HCT116 (cell line): ENCODE results near the gene DTNBP1. TPM values are rescaled to one million over a fixed set of nuclear protein-coding genes. Genes with fewer than 3 reads are reported as not detected.

ENCODE experiments used
- ATAC-seq: fragments of 200-7000 bp; cut with Tn5 transposase; 2 replicates; pipeline ENCODE4 v1.9.1; 2020; ENCODE audit warnings: mild to moderate bottlenecking, moderate library complexity
- BruUV-seq: library from RNA; stranded (reverse); fragments of 400-500 nt; replicated peaks from 2 replicates; lab custom pipeline; 2021; lab: Mats Ljungman, UMichigan
- CTCF ChIA-PET: fragments of 300-600 bp; sonication (Branson Sonifier 250); formaldehyde crosslinking; loops from one replicate; lab custom pipeline; 2021; ENCODE audit warnings: antibody characterized with exemption; lab: Charles Lee
- POLR2A ChIA-PET: fragments of 300-600, 350-600 bp; sonication (Branson Sonifier 250); formaldehyde crosslinking; loops from one replicate; lab custom pipeline; 2021; ENCODE audit warnings: antibody characterized with exemption; lab: Charles Lee
- RAD21 ChIA-PET, 2 experiments: fragments of 300-600 bp; sonication (Branson Sonifier 250); formaldehyde crosslinking; loops; one replicate each; lab custom pipeline; 2023; ENCODE audit warnings: low total read pairs in 2 of 2; ENCODE audit not compliant: uncharacterized antibody in 2 of 2, unreplicated experiment in 2 of 2, low non-redundant PET in 1 of 2; lab: Charles Lee
- DNase-seq: peaks from one replicate; pipeline ENCODE4 v3.0.0-alpha.2; 2010; ENCODE audit warnings: low read depth, low spot score
- H2AFZ ChIP-seq: fragments of 200-600 bp; shearing (Covaris generic), sonication (generic); 2 replicates; pipeline ENCODE4 v1.6.1; 2017; ENCODE audit warnings: low read depth, mixed run types, mixed read lengths, antibody characterized with exemption, low read length; ENCODE audit not compliant: poor library complexity, severe bottlenecking
- H3K27ac ChIP-seq: 2 replicates; pipeline ENCODE4 v1.5.1; 2012; ENCODE audit warnings: low read depth, low read length
- H3K27me3 ChIP-seq: fragments of 200-600 bp; sonication (generic); 2 replicates; pipeline ENCODE4 v1.6.1; 2016; ENCODE audit warnings: mixed run types, low read length, mixed read lengths; ENCODE audit not compliant: insufficient read depth
- H3K36me3 ChIP-seq, 2 experiments: fragments of 200-500 bp in 1 of 2; fragments of 200-600 bp in 1 of 2; sonication (Bioruptor generic) in 1 of 2; sonication (generic) in 1 of 2; 2 replicates each; pipeline versions ENCODE4 v1.5.1 to v1.6.1; 2014 to 2016; ENCODE audit warnings: low read length in 2 of 2, inconsistent platforms in 1 of 2, mixed read lengths in 1 of 2, mixed run types in 1 of 2; ENCODE audit not compliant: insufficient read depth in 2 of 2, control insufficient read depth in 1 of 2
- H3K4me1 ChIP-seq, 2 experiments: fragments of 200-600 bp in 1 of 2; sonication (generic) in 1 of 2; 2 replicates each; pipeline versions ENCODE4 v1.5.1 to v1.6.1; 2012 to 2017; ENCODE audit warnings: low read length in 2 of 2, inconsistent platforms in 1 of 2, mild to moderate bottlenecking in 1 of 2, mixed read lengths in 1 of 2, mixed run types in 1 of 2, moderate library complexity in 1 of 2; ENCODE audit not compliant: insufficient read depth in 2 of 2, control insufficient read depth in 1 of 2
- H3K4me2 ChIP-seq: fragments of 200-600 bp; sonication (generic); 2 replicates; pipeline ENCODE4 v1.6.1; 2017; ENCODE audit warnings: mixed run types, low read length, mixed read lengths
- H3K4me3 ChIP-seq, 2 experiments: fragments of 200-600 bp in 1 of 2; sonication (generic) in 1 of 2; replicated peaks in 1 of 2; 2 replicates each; pipeline ENCODE4 v1.5.1; 2011 to 2016; ENCODE audit warnings: low read length in 2 of 2, control low read depth in 1 of 2, low read depth in 1 of 2, mild to moderate bottlenecking in 1 of 2, mixed read lengths in 1 of 2, mixed run types in 1 of 2
- H3K79me2 ChIP-seq: fragments of 200-600 bp; sonication (generic); 2 replicates; pipeline ENCODE4 v1.6.1; 2017; ENCODE audit warnings: mild to moderate bottlenecking, mixed run types, low read length, moderate library complexity, mixed read lengths; ENCODE audit not compliant: insufficient read depth
- H3K9ac ChIP-seq: fragments of 200-600 bp; sonication (generic); 2 replicates; pipeline ENCODE4 v1.6.1; 2016; ENCODE audit warnings: low read length, mixed read lengths
- H3K9me2 ChIP-seq: fragments of 200-600 bp; sonication (generic), shearing (Covaris generic); 2 replicates; pipeline ENCODE4 v1.6.1; 2017; ENCODE audit warnings: mixed run types, mild to moderate bottlenecking, moderate library complexity; ENCODE audit not compliant: insufficient read depth
- H3K9me3 ChIP-seq, 2 experiments: fragments of 200-500 bp in 1 of 2; fragments of 200-600 bp in 1 of 2; sonication (Bioruptor generic) in 1 of 2; sonication (generic) in 1 of 2; 2 replicates each; pipeline ENCODE4 v1.6.1; 2014 to 2017; ENCODE audit warnings: low read length in 2 of 2, mixed read lengths in 2 of 2, inconsistent platforms in 1 of 2, low read depth in 1 of 2, mild to moderate bottlenecking in 1 of 2, mixed run types in 1 of 2, moderate library complexity in 1 of 2; ENCODE audit not compliant: control insufficient read depth in 1 of 2, insufficient read depth in 1 of 2
- H4K20me1 ChIP-seq: fragments of 200-600 bp; sonication (generic), shearing (Covaris generic); 2 replicates; pipeline ENCODE4 v1.6.1; 2017; ENCODE audit warnings: mixed run types, mild to moderate bottlenecking, moderate library complexity; ENCODE audit not compliant: insufficient read depth
- CTCF ChIP-seq, 3 experiments: fragments of 200-600 bp in 1 of 3; sonication (generic) in 1 of 3; IDR thresholded peaks in 2 of 3; conservative IDR thresholded peaks in 1 of 3; 2 replicates each; pipeline ENCODE4 v1.5.1; 2012 to 2017; ENCODE audit warnings: low read depth in 2 of 3, low read length in 2 of 3, antibody characterized with exemption in 1 of 3, borderline replicate concordance in 1 of 3, control low read depth in 1 of 3, mild to moderate bottlenecking in 1 of 3, mixed read lengths in 1 of 3, mixed run types in 1 of 3, moderate library complexity in 1 of 3; ENCODE audit not compliant: insufficient read depth in 1 of 3
- EGR1 ChIP-seq: IDR thresholded peaks from 2 replicates; pipeline ENCODE4 v1.6.1; 2012; ENCODE audit warnings: low read depth
- ELF1 ChIP-seq: IDR thresholded peaks from 2 replicates; pipeline ENCODE4 v1.6.1; 2012; ENCODE audit warnings: low read depth, borderline replicate concordance
- EZH2phosphoT487 ChIP-seq: fragments of 200-600 bp; IDR thresholded peaks from 2 replicates; pipeline ENCODE4 v1.6.1; 2018; ENCODE audit warnings: antibody characterized with exemption, borderline replicate concordance
- JUND ChIP-seq: IDR thresholded peaks from 2 replicates; pipeline ENCODE4 v1.6.1; 2012
- POLR2AphosphoS5 ChIP-seq: IDR thresholded peaks from 2 replicates; pipeline ENCODE4 v1.6.1; 2011; ENCODE audit warnings: mild to moderate bottlenecking, low read depth, low read length, moderate library complexity
- SIN3A ChIP-seq: IDR thresholded peaks from 2 replicates; pipeline ENCODE4 v1.6.1; 2012; ENCODE audit warnings: low read depth
- SP1 ChIP-seq: IDR thresholded peaks from 2 replicates; pipeline ENCODE4 v1.6.1; 2012; ENCODE audit warnings: low read depth
- TCF7L2 ChIP-seq: IDR thresholded peaks from 2 replicates; pipeline ENCODE4 v1.7.0; 2011; ENCODE audit warnings: borderline replicate concordance, inconsistent platforms; ENCODE audit not compliant: insufficient read depth, insufficient read length; ENCODE audit errors: extremely low read depth
- ZNF274 ChIP-seq: fragments of 200-500 bp; sonication (Bioruptor generic); IDR thresholded peaks from 2 replicates; pipeline ENCODE4 v1.6.1; 2014; ENCODE audit warnings: mild to moderate bottlenecking, low read depth, low read length, inconsistent platforms
- intact Hi-C: fragments of 100-400 bp; cut with micrococcal nuclease; formaldehyde crosslinking; loops from 2 replicates; pipeline ENCODE4 v1.10.0; 2022
- total RNA-seq: library from RNA; stranded (reverse); gene quantifications from one replicate; pipeline ENCODE4 v1.2.1, GENCODE V29; 2021; ENCODE audit not compliant: unreplicated experiment

DTNBP1 gene
- total RNA-seq, 1 experiment from 2014 or later, result 16.7 TPM

- ChIA-PET RAD21 (no interaction called here), POLR2A (no interaction called here), CTCF (no interaction called here)
- H3K27me3 ChIP-seq, result no peaks in the 10 kb centered on the region
- H3K9me3 ChIP-seq, result no peaks in the 10 kb centered on the region
- H3K4me2 ChIP-seq, result no peak overlapping the region
- H2AFZ ChIP-seq, result no peak overlapping the region
- H3K4me1 ChIP-seq, result no peaks in the 10 kb centered on the region
- H3K4me3 ChIP-seq, result no peak overlapping the region
- no peak for DNase-seq
- no peak for ATAC-seq
- H3K79me2 ChIP-seq, result no peaks in the 10 kb centered on the region
- no peak overlapping the region for H3K27ac ChIP-seq
- no TSS peak for BruUV-seq
- H4K20me1 ChIP-seq, result no peaks in the 10 kb centered on the region
- no peaks in the 10 kb centered on the region for H3K36me3 ChIP-seq
- no peak overlapping the region for H3K9ac ChIP-seq
- H3K9me2 ChIP-seq, result no peaks in the 10 kb centered on the region
- intact Hi-C loops, result loop anchor here (10.0 kb wide), 2 partner anchors 374 to 1504 kb away; no protein-coding TSS in a partner anchor
- no peak for TF ChIP-seq SP1
- TF ChIP-seq EZH2phosphoT487, result no peak
- no peak for TF ChIP-seq EGR1
- no peak for TF ChIP-seq SIN3A
- no peak for TF ChIP-seq JUND
- TF ChIP-seq POLR2AphosphoS5, result no peak
- TF ChIP-seq ELF1, result no peak
- no peak for TF ChIP-seq TCF7L2
- TF ChIP-seq CTCF (IDR thresholded peaks at IDR 0.05 in 2 of 3, conservative IDR thresholded peaks at IDR 0.05 in 1 of 3; ENCODE audit: borderline replicate concordance in 1 of 3, insufficient read depth in 1 of 3, low read depth in 2 of 3, low read length in 2 of 3), result no peak
- no peak for TF ChIP-seq ZNF274
Observed at GRCh38 chr6:15628499-15629131, 34.2 kb downstream of the DTNBP1 start.
